Dedifferentiated amniotic fluid mesenchymal stem cell (primary cell): ENCODE measurements around the gene MTO1.
"Not testable (repeated sequence)": the region's sequence is repeated elsewhere in the genome, so short reads cannot be mapped to it uniquely, and the experiment has no call there.

ENCODE experiments used
- DNase-seq: peaks from one replicate; pipeline ENCODE4 v3.0.0-alpha.2; 2016; ENCODE audit errors: extremely low spot score

The MTO1 gene

GRCh38 chr6:73461537-73462350 is at the start of gene MTO1:
MTO1 (plus strand) TSS chr6:73461737; CDS start chr6:73461855, 118 bp downstream.
- peak; percentile 96 for DNase-seq

GRCh38 chr6:73413102-73413501 is 48.4 kb upstream of the MTO1 start:
- no peak for DNase-seq

GRCh38 chr6:73418081-73418741 is 43.3 kb upstream of the MTO1 start:
- DNase-seq: no peak

GRCh38 chr6:73421534-73421933 is 40.0 kb upstream of the MTO1 start:
- DNase-seq: no peak

GRCh38 chr6:73435236-73435635 is 26.3 kb upstream of the MTO1 start:
- no peak for DNase-seq

GRCh38 chr6:73443555-73443954 is 18.0 kb upstream of the MTO1 start:
- DNase-seq: no peak

GRCh38 chr6:73451223-73452106 is 10.1 kb upstream of the MTO1 start:
- peak; percentile 45 for DNase-seq

- DNase-seq: peak; percentile 48
These were observed 9.5 kb upstream of the MTO1 start, which contains the start of gene CGAS for GRCh38 chr6:73452107-73452461. CGAS (minus strand) TSS chr6:73452297; CDS start chr6:73452181, 116 bp downstream.

GRCh38 chr6:73455865-73456629 is 5.5 kb upstream of the MTO1 start:
- DNase-seq: no peak

GRCh38 chr6:73459474-73459873 is 2.1 kb upstream of the MTO1 start:
- not testable (repeated sequence) for DNase-seq

GRCh38 chr6:73460056-73460455 is 1.5 kb upstream of the MTO1 start:
- no peak for DNase-seq

GRCh38 chr6:73471686-73472290 is 10.3 kb downstream of the MTO1 start:
- DNase-seq: no peak

- no peak for DNase-seq
These were observed 15.2 kb downstream of the MTO1 start for GRCh38 chr6:73476723-73477122.

GRCh38 chr6:73477407-73477806 is 15.9 kb downstream of the MTO1 start:
- no peak for DNase-seq

GRCh38 chr6:73481969-73482368 is 20.4 kb downstream of the MTO1 start:
- no peak for DNase-seq

- DNase-seq: no peak
These were observed 22.9 kb downstream of the MTO1 start for GRCh38 chr6:73484438-73484837.

- no peak for DNase-seq
These were observed 25.9 kb downstream of the MTO1 start for GRCh38 chr6:73487473-73487872.

GRCh38 chr6:73491377-73491776 is 29.8 kb downstream of the MTO1 start:
- DNase-seq: no peak

- no peak for DNase-seq
These were observed 36.4 kb downstream of the MTO1 start for GRCh38 chr6:73497915-73498314.

- no peak for DNase-seq
These were observed 41.7 kb downstream of the MTO1 start for GRCh38 chr6:73503027-73503772.
